NCI-H226 (cell line): ENCODE results near the gene NUP133.
A peak's percentile ranks its signal among the peaks of the same experiment; 100 is the strongest.
"Not testable (repeated sequence)": the region's sequence is repeated elsewhere in the genome, so short reads cannot be mapped to it uniquely, and the experiment has no call there.

Experiments used
- DNase-seq: peaks from one replicate; pipeline ENCODE4 v3.0.0-alpha.2; 2015

The NUP133 gene

GRCh38 chr1:229448354-229448753 lies 59.8 kb downstream of the NUP133 start:
- DNase-seq, result no peak

- no peak for DNase-seq
Measured at GRCh38 chr1:229447809-229448252, 60.3 kb downstream of the NUP133 start.

GRCh38 chr1:229445828-229446227 lies 62.3 kb downstream of the NUP133 start:
- DNase-seq, result no peak

GRCh38 chr1:229440851-229441537 lies 67.1 kb downstream of the NUP133 start:
- DNase-seq, result peak; percentile 31

- no peak for DNase-seq
Measured at GRCh38 chr1:229438021-229438420, 70.1 kb downstream of the NUP133 start.

- no peak for DNase-seq
Measured at GRCh38 chr1:229437443-229437842, 70.7 kb downstream of the NUP133 start.

- no peak for DNase-seq
Measured at GRCh38 chr1:229436201-229436600, 71.9 kb downstream of the NUP133 start.

- no peak for DNase-seq
Measured at GRCh38 chr1:229434641-229435051, 73.5 kb downstream of the NUP133 start.

GRCh38 chr1:229434005-229434640 lies 74.0 kb downstream of the NUP133 start, which contains the start of gene ACTA1:
Gene ACTA1 (minus strand): TSS chr1:229434094. CDS start chr1:229433115, 979 bp downstream.
- no peak for DNase-seq

GRCh38 chr1:229433364-229434004 lies 74.7 kb downstream of the NUP133 start:
- no peak for DNase-seq

- no peak for DNase-seq
Measured at GRCh38 chr1:229432905-229433304, 75.2 kb downstream of the NUP133 start.

- no peak for DNase-seq
Measured at GRCh38 chr1:229432116-229432461, 76.1 kb downstream of the NUP133 start.

- DNase-seq, result no peak
Measured at GRCh38 chr1:229431284-229432115, 76.6 kb downstream of the NUP133 start.

- no peak for DNase-seq
Measured at GRCh38 chr1:229430761-229431283, 77.3 kb downstream of the NUP133 start.

GRCh38 chr1:229428256-229428655 lies 79.9 kb downstream of the NUP133 start:
- no peak for DNase-seq

- no peak for DNase-seq
Measured at GRCh38 chr1:229427572-229427971, 80.6 kb downstream of the NUP133 start.

- DNase-seq, result no peak
Measured at GRCh38 chr1:229425564-229426159, 82.5 kb downstream of the NUP133 start.

GRCh38 chr1:229420765-229421164 lies 87.4 kb downstream of the NUP133 start:
- no peak for DNase-seq

GRCh38 chr1:229420224-229420623 lies 87.9 kb downstream of the NUP133 start:
- DNase-seq, result no peak

GRCh38 chr1:229418586-229418985 lies 89.6 kb downstream of the NUP133 start:
- DNase-seq, result not testable (repeated sequence)

- DNase-seq, result not testable (repeated sequence)
Measured at GRCh38 chr1:229412810-229413209, 95.3 kb downstream of the NUP133 start.

- DNase-seq, result no peak
Measured at GRCh38 chr1:229412056-229412455, 96.1 kb downstream of the NUP133 start.
